HAP-1 (cell line): Measurements from ENCODE around the gene NAB2.
"Not testable (repeated sequence)": the region's sequence is repeated elsewhere in the genome, so short reads cannot be mapped to it uniquely, and the experiment has no call there.

ENCODE experiments used
- DNase-seq, 2 experiments: peaks; one replicate each; pipeline ENCODE4 v3.0.0-alpha.2; 2016 to 2020; ENCODE audit warnings: low spot score in 2 of 2
- H3K27me3 ChIP-seq: fragments of 250-450 bp; sonication (Bioruptor Pico); 2 replicates; pipeline ENCODE4 v1.5.1; 2020; ENCODE audit warnings: low read depth, mild to moderate bottlenecking, moderate library complexity
- H3K36me3 ChIP-seq: fragments of 250-450 bp; sonication (Bioruptor Pico); replicated peaks from 2 replicates; pipeline ENCODE4 v1.5.1; 2020; ENCODE audit warnings: mild to moderate bottlenecking
- H3K4me1 ChIP-seq: fragments of 250-450 bp; sonication (Bioruptor Pico); 2 replicates; pipeline ENCODE4 v1.5.1; 2020; ENCODE audit warnings: mild to moderate bottlenecking
- H3K4me3 ChIP-seq: fragments of 250-450 bp; sonication (Bioruptor Pico); 2 replicates; pipeline ENCODE4 v1.5.1; 2020; ENCODE audit warnings: mild to moderate bottlenecking, moderate library complexity
- H3K9me3 ChIP-seq: fragments of 250-450 bp; sonication (Bioruptor Pico); 2 replicates; pipeline ENCODE4 v1.5.1; 2020; ENCODE audit warnings: mild to moderate bottlenecking, moderate library complexity
- in situ Hi-C: fragments of 300-500 bp; cut with MboI; formaldehyde crosslinking; loops from 3 replicates; pipeline ENCODE4 v1.14.3; 2020; ENCODE audit warnings: low sequenced_read_pairs, inconsistent platforms, mixed read lengths

The NAB2 gene

DNA sequence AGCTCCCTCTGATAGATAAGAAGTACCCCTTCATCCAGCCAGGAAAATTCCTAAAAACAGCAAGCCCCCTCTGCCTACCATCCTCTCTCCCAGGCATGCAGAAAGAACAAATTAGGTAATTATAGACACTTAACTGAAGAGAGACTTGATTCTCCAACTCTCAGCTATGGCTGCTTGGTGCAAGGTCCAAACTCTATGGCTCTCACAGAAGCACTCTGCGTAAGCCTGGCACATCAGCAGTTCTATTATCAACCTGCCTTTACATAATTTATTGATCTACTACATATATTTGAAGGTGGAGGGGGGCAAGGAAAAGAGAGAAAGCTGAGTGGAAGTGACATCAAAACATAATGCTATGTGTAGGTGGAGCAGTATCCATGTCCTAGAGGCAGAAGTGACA is 37.9 kb upstream of the NAB2 start:
- H3K27me3 ChIP-seq: no peaks in the 10 kb centered on the region
- no peaks in the 10 kb centered on the region; the same call in 1 of the 2 replicates for H3K4me1 ChIP-seq
- no peak overlapping the region for H3K4me3 ChIP-seq
- no peak for DNase-seq
- peaks cover 8% of the 10 kb centered on the region for H3K36me3 ChIP-seq
- 0 out of 2 replicates have a peak, but pooled peaks cover 3% of the 10 kb centered on the region for H3K9me3 ChIP-seq
- in situ Hi-C loops: no loop called here

DNA sequence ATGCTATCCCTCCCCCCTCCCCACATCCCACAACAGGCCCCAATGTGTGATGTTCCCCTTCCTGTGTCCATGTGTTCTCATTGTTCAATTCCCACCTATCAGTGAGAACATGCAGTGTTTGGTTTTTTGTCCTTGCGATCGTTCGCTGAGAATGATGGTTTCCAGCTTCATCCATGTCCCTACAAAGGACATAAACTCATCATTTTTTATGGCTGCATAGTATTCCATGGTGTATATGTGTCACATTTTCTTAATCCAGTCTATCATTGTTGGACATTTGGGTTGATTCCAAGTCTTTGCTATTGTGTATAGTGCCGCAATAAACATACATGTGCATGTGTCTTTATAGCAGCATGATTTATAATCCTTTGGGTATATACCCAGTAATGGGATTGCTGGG is 35.8 kb upstream of the NAB2 start:
- DNase-seq, H3K9me3 ChIP-seq, H3K27me3 ChIP-seq, H3K4me1 ChIP-seq, H3K4me3 ChIP-seq, in situ Hi-C loops: not testable (repeated sequence)
- peaks cover 26% of the 10 kb centered on the region for H3K36me3 ChIP-seq

DNA sequence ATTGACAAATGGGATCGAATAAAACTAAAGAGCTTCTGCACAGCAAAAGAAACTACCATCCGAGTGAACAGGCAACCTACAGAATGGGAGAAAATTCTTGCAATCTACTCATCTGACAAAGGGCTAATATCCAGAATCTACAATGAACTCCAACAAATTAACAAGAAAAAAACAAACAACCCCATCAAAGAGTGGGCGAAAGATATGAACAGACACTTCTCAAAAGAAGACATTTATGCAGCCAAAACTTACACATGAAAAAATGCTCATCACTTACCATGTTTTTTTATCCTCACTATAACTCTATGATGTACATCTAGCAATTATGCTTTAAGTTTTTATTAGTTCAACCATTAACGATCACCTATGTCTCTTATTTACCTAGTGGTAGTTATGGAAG is 35.0 kb upstream of the NAB2 start:
- H3K9me3 ChIP-seq, DNase-seq, H3K4me3 ChIP-seq, H3K27me3 ChIP-seq, H3K4me1 ChIP-seq, in situ Hi-C loops: not testable (repeated sequence)
- H3K36me3 ChIP-seq: peaks cover 34% of the 10 kb centered on the region

DNA sequence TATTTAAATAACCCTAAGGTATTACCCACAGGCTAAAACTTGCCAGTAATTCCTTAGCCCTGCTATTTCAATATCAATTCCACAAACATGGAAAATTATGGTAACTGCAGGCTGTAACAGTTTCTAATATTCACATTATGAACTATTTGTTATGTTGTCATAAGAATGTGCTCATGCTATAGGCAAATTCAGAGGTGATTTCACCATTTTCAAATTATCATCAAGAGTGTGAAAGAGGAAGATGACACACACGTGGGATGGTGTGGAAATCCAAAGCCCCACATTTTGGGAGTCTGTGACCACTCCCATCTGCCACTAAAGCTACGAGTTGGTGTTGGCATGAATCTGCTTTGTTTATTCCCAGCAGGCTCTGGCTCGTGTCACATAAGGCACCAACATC is 33.1 kb upstream of the NAB2 start:
- no peaks in the 10 kb centered on the region for H3K4me1 ChIP-seq
- no peaks in the 10 kb centered on the region for H3K27me3 ChIP-seq
- in situ Hi-C loops: no loop called here
- no peak overlapping the region for H3K4me3 ChIP-seq
- H3K36me3 ChIP-seq: peaks cover 53% of the 10 kb centered on the region
- 0 out of 2 replicates have a peak, but pooled peaks cover 3% of the 10 kb centered on the region for H3K9me3 ChIP-seq
- DNase-seq: no peak

DNA sequence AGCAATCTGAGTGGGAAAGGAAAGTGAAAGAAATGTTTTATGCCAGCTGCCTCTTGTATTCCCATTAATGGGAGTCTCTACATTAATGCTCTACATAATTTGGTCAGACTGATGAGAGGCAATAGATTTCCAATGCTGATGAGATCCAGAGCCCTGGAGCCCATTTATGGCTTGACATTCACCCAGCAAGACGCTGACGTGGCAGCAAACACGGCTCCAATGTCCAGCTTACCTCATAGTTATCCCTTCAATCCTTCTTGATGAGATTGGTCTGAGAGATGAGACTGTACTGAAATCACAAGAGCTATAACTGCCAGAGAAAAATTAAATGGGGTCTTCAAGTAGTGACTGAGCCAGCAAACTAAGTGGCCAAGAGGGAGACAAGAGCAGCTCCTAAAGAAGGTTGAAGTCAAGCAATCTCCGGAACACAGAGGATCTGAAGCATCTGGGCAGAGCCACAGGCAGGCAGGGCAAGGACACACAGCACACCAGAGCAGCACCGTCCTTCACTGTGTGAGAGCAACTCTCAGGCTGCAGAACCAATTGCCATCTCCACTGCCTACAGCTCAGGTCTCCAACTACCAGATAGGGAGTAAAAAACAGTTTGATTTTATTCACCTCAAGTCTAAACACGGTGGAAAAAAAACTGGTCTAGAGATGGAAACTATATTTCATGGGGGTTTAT is 31.7 kb upstream of the NAB2 start:
- in situ Hi-C loops: no loop called here
- H3K9me3 ChIP-seq: 0 out of 2 replicates have a peak, but pooled peaks cover 3% of the 10 kb centered on the region
- H3K27me3 ChIP-seq: no peaks in the 10 kb centered on the region
- H3K4me1 ChIP-seq: no peaks in the 10 kb centered on the region
- DNase-seq: no peak
- no peak overlapping the region for H3K4me3 ChIP-seq
- peaks cover 60% of the 10 kb centered on the region for H3K36me3 ChIP-seq

DNA sequence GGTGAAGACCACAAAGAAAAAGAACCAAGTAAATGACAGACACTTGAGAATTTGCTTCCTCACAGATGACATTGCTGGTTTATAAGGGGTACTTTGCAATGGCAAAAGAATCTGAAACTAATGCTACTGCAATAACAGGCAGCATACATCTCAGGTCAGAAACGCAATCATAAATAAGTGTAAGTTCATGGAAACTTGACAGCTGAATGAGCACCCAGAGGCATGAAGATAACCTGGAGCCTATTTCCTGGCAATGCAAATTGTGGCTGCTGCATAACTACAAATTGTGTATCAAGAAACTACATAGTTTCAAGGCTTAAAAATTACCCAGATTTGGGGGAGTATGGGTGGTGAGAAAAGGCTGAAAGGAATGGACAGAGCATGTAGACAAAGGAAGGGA is 30.5 kb upstream of the NAB2 start:
- DNase-seq: no peak
- in situ Hi-C loops: no loop called here
- H3K27me3 ChIP-seq: no peaks in the 10 kb centered on the region
- peaks cover 68% of the 10 kb centered on the region for H3K36me3 ChIP-seq
- no peak overlapping the region for H3K4me3 ChIP-seq
- H3K4me1 ChIP-seq: no peaks in the 10 kb centered on the region
- 0 out of 2 replicates have a peak, but pooled peaks cover 3% of the 10 kb centered on the region for H3K9me3 ChIP-seq

DNA sequence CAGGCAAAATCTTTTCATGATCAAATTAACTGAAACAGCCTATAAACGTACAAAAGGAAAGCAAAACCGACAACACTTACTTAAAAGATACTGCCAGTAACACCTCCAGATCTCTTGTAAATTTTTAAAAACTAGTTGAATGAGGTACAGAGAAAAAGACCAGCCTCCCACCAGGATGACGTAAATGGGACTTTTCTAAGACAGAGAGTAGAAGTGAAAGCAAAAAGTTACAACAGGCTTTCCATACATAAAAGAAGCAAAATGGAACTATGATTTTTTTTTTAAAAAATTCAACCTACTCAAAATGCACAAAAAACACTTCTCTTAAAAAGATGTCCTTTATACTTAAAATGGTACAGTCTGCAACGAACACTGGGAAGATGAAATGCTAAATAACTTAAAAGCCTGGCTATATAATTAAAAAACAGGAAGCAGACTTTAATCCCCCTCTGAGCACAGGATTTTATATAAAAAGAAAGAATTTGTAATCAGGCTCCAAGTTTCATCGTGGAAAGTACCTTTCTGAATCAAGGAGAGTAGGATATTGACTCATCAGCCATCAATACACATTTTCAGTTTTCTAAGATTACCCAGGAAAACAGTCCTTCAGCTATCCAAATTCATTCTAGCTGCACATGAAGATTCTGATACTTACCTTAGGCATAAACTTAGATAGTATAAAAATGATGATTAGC is 24.8 kb upstream of the NAB2 start:
- 0 out of 2 replicates have a peak, but pooled peaks cover 3% of the 10 kb centered on the region for H3K9me3 ChIP-seq
- in situ Hi-C loops: no loop called here
- no peaks in the 10 kb centered on the region for H3K27me3 ChIP-seq
- DNase-seq: no peak
- H3K36me3 ChIP-seq: peaks cover 73% of the 10 kb centered on the region
- no peak overlapping the region for H3K4me3 ChIP-seq
- H3K4me1 ChIP-seq: no peaks in the 10 kb centered on the region

DNA sequence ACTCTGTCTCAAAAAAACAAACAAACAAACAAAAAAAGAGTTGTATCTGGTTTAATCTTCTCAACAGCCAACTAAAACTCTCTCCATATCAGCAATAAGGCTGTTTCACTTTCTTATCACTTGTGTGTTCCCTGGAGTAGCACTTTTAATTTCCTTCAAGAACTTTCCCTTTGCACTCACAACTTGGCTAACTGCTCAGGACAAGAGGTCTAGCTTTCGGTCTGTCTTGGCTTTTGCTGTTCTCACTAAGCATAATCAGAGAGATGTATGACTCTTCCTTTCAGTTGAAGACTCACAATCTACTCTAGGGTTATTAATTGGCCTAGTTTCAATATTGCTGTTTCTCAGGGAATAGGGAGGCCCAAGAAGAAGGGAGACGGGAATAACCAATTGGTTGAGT is 22.7 kb upstream of the NAB2 start:
- Histone ChIP-seq H3K27me3 (no peaks in the 10 kb centered on the region), H3K4me3 (no peak overlapping the region), H3K36me3 (peaks cover 77% of the 10 kb centered on the region), H3K9me3 (0 out of 2 replicates have a peak, but pooled peaks cover 3% of the 10 kb centered on the region), H3K4me1 (no peaks in the 10 kb centered on the region)
- DNase-seq: no peak
- in situ Hi-C loops: loop anchor here (5.0 kb wide), 2 partner anchors 46 to 111 kb away; partner anchors contain the start of gene STAT6

DNA sequence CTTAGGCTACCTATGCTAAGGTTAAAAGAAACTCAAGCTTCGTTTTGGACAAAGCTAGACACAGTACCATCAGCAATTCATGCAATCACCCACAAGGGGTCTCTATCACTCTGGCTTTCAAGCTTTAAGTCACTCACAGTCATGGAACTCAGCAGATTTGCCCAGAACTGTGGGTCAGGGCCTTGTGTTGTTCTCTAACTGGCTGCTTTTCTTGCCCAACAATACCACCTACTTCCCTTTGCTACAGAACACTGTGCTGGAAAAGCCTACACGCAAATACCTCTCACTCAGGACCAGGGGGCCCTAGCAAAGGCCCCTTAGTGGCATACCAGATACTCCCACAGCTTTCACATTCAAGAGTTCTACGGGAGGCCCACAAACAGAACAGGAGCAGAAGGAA is 19.4 kb upstream of the NAB2 start:
- DNase-seq: peak; percentile 52 to 68
- Histone ChIP-seq H3K36me3 (peaks cover 66% of the 10 kb centered on the region), H3K9me3 (0 out of 2 replicates have a peak, but pooled peaks cover 3% of the 10 kb centered on the region), H3K4me1 (no peaks in the 10 kb centered on the region), H3K4me3 (no peak overlapping the region), H3K27me3 (no peaks in the 10 kb centered on the region)
- in situ Hi-C loops: loop anchor here (5.0 kb wide), 2 partner anchors 43 to 108 kb away; partner anchors contain the start of gene STAT6

DNA sequence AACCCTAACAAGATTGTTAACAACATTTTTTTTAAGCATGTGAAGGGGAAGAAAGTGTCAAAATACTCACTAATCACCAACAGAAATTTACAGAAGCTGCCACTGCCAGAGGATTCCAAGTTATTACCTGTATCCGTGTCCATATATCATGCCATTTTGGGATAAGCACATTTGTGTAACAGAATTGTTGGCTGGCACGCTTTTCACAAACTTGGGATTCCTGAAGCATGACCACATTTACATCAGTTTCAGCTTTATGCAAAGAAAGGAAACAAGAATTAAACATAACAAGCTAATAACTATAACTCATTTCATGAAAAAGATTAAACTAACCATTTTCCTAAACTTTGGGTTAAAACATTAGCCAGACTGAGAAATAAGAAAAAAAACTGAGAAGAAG is 16.3 kb upstream of the NAB2 start:
- peaks cover 55% of the 10 kb centered on the region for H3K36me3 ChIP-seq
- no peaks in the 10 kb centered on the region for H3K27me3 ChIP-seq
- H3K9me3 ChIP-seq: 0 out of 2 replicates have a peak, but pooled peaks cover 3% of the 10 kb centered on the region
- no peak overlapping the region for H3K4me3 ChIP-seq
- in situ Hi-C loops: no loop called here
- DNase-seq: no peak
- H3K4me1 ChIP-seq: no peaks in the 10 kb centered on the region

DNA sequence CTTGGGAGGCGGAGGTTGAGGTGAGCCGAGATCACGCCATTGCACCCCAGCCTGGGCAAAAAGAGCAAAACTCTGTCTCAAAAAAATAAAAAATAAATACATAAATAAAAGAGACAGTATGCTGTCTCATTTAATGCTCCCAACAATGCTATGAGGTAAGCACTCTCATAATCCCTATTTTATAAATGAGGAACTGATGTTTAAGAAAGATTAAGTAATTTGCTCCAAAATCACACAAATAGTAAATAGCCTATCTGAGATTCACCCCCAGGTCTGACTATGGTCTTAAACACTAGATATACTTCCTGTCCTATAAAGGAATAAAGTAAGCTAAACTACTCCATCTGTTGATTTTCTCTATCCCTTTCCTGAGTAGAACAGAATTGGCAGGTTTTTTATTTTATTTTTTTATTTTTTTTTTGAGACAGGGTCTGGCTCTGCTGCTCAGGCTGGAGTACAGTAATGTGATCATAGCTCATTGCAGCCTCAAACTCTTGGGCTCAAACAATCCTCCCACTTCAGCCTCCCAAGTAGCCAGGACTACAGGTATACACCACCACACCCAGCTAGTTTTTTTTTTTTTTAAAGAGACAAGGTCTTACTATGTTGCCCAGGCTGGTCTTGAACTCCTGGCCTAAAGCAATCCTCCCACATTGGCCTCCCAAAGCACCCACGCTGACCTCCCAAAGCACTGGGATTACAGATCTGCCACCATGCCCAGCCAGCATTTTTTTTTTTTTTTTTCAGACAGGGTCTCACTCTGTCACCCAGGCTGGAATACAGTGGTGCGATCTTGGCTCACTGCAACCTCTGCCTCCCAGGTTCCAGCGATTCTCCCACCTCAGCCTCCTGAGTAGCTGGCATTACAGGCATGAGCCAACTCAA is 15.1 kb upstream of the NAB2 start:
- DNase-seq, H3K9me3 ChIP-seq, H3K4me1 ChIP-seq, H3K4me3 ChIP-seq, H3K27me3 ChIP-seq, in situ Hi-C loops: not testable (repeated sequence)
- peaks cover 45% of the 10 kb centered on the region for H3K36me3 ChIP-seq

DNA sequence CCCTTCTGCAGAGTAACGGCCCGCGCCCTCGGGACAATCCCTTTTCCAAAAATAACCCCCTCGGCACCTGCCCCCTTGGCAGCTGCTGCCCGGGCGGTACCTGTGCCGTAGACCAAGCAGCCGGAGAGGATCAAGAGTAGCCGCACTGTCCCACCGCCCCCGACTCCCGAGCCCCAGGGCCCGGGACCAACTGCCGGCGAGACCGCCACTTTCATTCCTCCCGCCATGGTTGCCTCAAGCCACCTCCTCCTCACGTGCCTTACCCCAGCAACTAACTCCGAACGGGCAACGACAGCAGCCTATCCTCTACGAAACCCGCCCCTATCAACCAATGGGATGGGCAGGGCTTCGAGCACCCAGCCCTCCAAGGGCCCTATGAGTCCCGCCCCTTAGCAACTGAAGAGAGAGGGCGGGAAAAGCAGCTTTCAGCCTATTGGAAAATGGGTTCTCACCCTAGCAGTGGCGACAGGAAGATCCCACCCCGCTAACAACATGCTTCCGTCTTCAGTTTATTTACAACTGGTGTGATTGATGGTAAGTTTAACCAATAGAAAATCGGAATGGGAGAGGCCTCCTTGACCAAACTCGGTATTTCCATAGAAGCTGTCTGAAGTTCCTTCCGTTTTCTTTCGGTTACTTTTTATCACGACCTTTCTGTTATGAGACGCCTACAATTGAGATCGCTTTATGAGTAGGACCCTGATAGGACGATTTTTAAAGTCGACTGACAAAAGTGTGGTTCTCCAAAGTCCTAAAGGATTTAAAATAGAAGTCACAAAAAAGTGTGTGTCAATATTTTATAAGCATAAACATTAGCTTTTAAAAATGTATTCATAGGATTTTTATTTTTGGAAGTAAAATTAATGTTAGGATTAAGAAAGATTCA is 10.2 kb upstream of the NAB2 start, which contains the start of gene NEMP1:
TSS of gene NEMP1 (minus strand) at position 273 of the 886 bp plus-strand sequence. CDS start at position 227, 46 bp downstream.
- DNase-seq: peak; percentile 98 to 99
- H3K27me3 ChIP-seq: no peaks in the 10 kb centered on the region
- H3K36me3 ChIP-seq: peaks cover 7% of the 10 kb centered on the region
- H3K4me1 ChIP-seq: no peaks in the 10 kb centered on the region
- in situ Hi-C loops: no loop called here
- H3K4me3 ChIP-seq: peak within 1 kb of the TSS; percentile 86
- no peaks in the 10 kb centered on the region for H3K9me3 ChIP-seq

DNA sequence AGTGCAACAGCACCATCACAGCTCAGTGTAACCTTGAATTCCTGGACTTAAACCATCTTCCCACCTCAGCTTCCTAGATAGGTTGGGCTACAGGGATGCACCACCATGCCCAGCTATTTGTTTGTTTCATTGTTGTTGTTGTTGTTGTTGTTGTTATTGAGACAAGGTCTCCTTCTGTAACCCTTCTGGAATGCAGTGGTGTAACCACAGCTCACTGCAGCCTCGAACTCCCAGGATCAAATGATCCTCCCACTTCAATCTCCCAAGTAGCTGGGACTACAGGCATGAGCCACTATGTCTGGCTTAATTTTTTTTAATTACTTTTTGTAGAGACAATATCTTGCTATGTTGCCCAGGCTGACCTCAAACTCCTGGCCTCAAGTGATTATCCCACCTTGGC is 9.1 kb upstream of the NAB2 start:
- H3K36me3 ChIP-seq: peaks cover 7% of the 10 kb centered on the region
- H3K9me3 ChIP-seq: no peaks in the 10 kb centered on the region
- in situ Hi-C loops: no loop called here
- no peaks in the 10 kb centered on the region for H3K27me3 ChIP-seq
- H3K4me1 ChIP-seq: no peaks in the 10 kb centered on the region
- no peak for DNase-seq
- H3K4me3 ChIP-seq: no peak overlapping the region
